HepG2 (cell line): Measurements from ENCODE around the gene PGP. TPM values are rescaled to one million over a fixed set of nuclear protein-coding genes. Genes with fewer than 3 reads are reported as not detected.
A peak's percentile ranks its signal among the peaks of the same experiment; 100 is the strongest.

Experiments used
- E2F1 ChIP-seq: sonication (generic); formaldehyde crosslinking; IDR thresholded peaks from 2 replicates; pipeline ENCODE4 v1.5.0; 2020; ENCODE audit warnings: missing genetic modification reagents
- IRF9 ChIP-seq: sonication (generic); formaldehyde crosslinking; IDR thresholded peaks from 2 replicates; pipeline ENCODE4 v1.8.0; 2022; ENCODE audit warnings: missing genetic modification reagents, mild to moderate bottlenecking, borderline replicate concordance
- MTERF4 ChIP-seq: sonication (generic); formaldehyde crosslinking; IDR thresholded peaks from 2 replicates; pipeline ENCODE4 v1.8.0; 2023; ENCODE audit warnings: mild to moderate bottlenecking, missing genetic modification reagents
- MYNN ChIP-seq: sonication (generic); formaldehyde crosslinking; IDR thresholded peaks from 2 replicates; pipeline ENCODE4 v1.4.0; 2020; ENCODE audit warnings: mild to moderate bottlenecking, low read depth, missing genetic modification reagents
- NR2F6 ChIP-seq, 2 experiments: IDR thresholded peaks; 2 replicates each; pipeline ENCODE4 v1.6.1; 2016; ENCODE audit warnings: antibody characterized with exemption in 1 of 2, mild to moderate bottlenecking in 1 of 2
- TBX2 ChIP-seq: sonication (generic); formaldehyde crosslinking; IDR thresholded peaks from 2 replicates; pipeline ENCODE4 v1.5.0; 2020; ENCODE audit warnings: missing genetic modification reagents, mild to moderate bottlenecking, borderline replicate concordance
- ZNF512B ChIP-seq: sonication (generic); formaldehyde crosslinking; IDR thresholded peaks from 2 replicates; pipeline ENCODE4 v1.5.1; 2020; ENCODE audit warnings: missing genetic modification reagents, mild to moderate bottlenecking, borderline replicate concordance
- ZNF639 ChIP-seq: conservative IDR thresholded peaks from 2 replicates; pipeline ENCODE4 v1.6.1; 2018; ENCODE audit warnings: missing genetic modification reagents
- ZNF704 ChIP-seq: sonication (generic); formaldehyde crosslinking; IDR thresholded peaks from 2 replicates; pipeline ENCODE4 v1.8.1; 2023; ENCODE audit warnings: mild to moderate bottlenecking, inconsistent platforms, moderate library complexity, missing genetic modification reagents, borderline replicate concordance
- ZNF792 ChIP-seq: IDR thresholded peaks from 2 replicates; pipeline ENCODE4 v1.6.1; 2016
- polyA plus RNA-seq, 8 experiments: library from polyadenylated mRNA; depleted of rRNA in 3 of 8; stranded (reverse) in 7 of 8; unstranded in 1 of 8; fragments of >200 nt; fragmentation: Illumina TruSeq in 4 of 8; extraction: Trizol in 4 of 8; gene quantifications; 2 replicates each; pipeline versions ENCODE4 v1.2.1 to v1.2.3, GENCODE V29; 2011 to 2016; ENCODE audit warnings: low read depth in 4 of 8, missing spikeins in 1 of 8, mixed read lengths in 1 of 8; ENCODE audit not compliant: insufficient read depth in 1 of 8
- total RNA-seq, 5 experiments: library from RNA; depleted of rRNA; stranded (reverse); fragments of >200 nt; fragmentation: Illumina TruSeq; extraction: Trizol; gene quantifications; 2 replicates each; pipeline ENCODE4 v1.2.3, GENCODE V29; 2016; ENCODE audit warnings: low read depth in 1 of 5

PGP gene
- total and polyA plus RNA-seq, 2 of the 13 experiments (the other 11 are each of a cell fraction or from before 2014, with no cell fraction given): 7.3 to 18.3 TPM

- TF ChIP-seq ZNF512B (CRISPR knock-in tag): no peak
- peak; percentile 40 for TF ChIP-seq ZNF792 (CRISPR knock-in tag)
- TF ChIP-seq ZNF704 (CRISPR knock-in tag): no peak
- TF ChIP-seq MTERF4 (CRISPR knock-in tag): 0 out of 2 replicates have a peak, but pooled peaks have one; percentile 30
- 0 out of 2 replicates have a peak, but pooled peaks have one; percentile 8 for TF ChIP-seq E2F1 (CRISPR knock-in tag)
- TF ChIP-seq TBX2 (CRISPR knock-in tag): no peak; the same call in 1 of the 2 replicates
- peak; percentile 77; the same call in 1 of the 2 replicates for TF ChIP-seq IRF9 (CRISPR knock-in tag)
- no peak; the same call in 1 of the 2 replicates for TF ChIP-seq NR2F6 (IDR thresholded peaks at IDR 0.05)
- no peak; the same call in 1 of the 2 replicates for TF ChIP-seq NR2F6 (CRISPR knock-in tag; IDR thresholded peaks at IDR 0.05)
- TF ChIP-seq ZNF639 (CRISPR knock-in tag): peak; percentile 73; the same call in 1 of the 2 replicates
- 0 out of 2 replicates have a peak, but pooled peaks have one; percentile 68 for TF ChIP-seq MYNN
Observed at GRCh38 chr16:2205104-2205966, 9.3 kb downstream of the PGP start, which contains the start of gene MLST8 (continued).
